Hepatocyte (in vitro differentiated cells): ENCODE measurements around the gene NCLN.
"Not testable (repeated sequence)": the region's sequence is repeated elsewhere in the genome, so short reads cannot be mapped to it uniquely, and the experiment has no call there.

ENCODE experiments used
- EZH2 ChIP-seq: fragments of 200-600 bp; sonication (generic); IDR thresholded peaks from 2 replicates; pipeline ENCODE4 v1.6.1; 2016; ENCODE audit warnings: antibody characterized with exemption, mild to moderate bottlenecking, borderline replicate concordance
- EZH2phosphoT487 ChIP-seq: fragments of 200-600 bp; sonication (generic); IDR thresholded peaks from one replicate; pipeline ENCODE4 v1.6.1; 2018; ENCODE audit warnings: antibody characterized with exemption, mild to moderate bottlenecking, low read depth, moderate library complexity; ENCODE audit not compliant: unreplicated experiment, severe bottlenecking
- TF ChIP-seq, protein P1 (sequence below): fragments of 200-600 bp; sonication (generic); IDR thresholded peaks from 2 replicates; pipeline ENCODE4 v1.5.1; 2016; ENCODE audit warnings: antibody characterized with exemption, mild to moderate bottlenecking; ENCODE audit not compliant: poor library complexity

DNA sequence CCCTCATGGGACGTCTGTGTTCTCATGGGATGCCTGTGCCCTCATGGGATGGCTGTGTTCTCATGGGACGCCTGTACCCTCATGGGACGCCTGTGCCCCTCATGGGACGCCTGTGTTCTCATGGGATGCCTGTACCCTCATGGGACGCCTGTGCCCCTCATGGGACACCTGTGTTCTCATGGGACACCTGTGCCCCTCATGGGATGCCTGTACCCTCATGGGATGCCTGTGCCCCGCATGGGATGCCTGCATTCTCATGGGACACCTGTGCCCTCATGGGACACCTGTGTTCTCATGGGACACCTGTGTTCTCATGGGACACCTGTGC lies 13.1 kb upstream of the NCLN start:
- TF ChIP-seq, protein P1, sequence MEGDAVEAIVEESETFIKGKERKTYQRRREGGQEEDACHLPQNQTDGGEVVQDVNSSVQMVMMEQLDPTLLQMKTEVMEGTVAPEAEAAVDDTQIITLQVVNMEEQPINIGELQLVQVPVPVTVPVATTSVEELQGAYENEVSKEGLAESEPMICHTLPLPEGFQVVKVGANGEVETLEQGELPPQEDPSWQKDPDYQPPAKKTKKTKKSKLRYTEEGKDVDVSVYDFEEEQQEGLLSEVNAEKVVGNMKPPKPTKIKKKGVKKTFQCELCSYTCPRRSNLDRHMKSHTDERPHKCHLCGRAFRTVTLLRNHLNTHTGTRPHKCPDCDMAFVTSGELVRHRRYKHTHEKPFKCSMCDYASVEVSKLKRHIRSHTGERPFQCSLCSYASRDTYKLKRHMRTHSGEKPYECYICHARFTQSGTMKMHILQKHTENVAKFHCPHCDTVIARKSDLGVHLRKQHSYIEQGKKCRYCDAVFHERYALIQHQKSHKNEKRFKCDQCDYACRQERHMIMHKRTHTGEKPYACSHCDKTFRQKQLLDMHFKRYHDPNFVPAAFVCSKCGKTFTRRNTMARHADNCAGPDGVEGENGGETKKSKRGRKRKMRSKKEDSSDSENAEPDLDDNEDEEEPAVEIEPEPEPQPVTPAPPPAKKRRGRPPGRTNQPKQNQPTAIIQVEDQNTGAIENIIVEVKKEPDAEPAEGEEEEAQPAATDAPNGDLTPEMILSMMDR: not testable (repeated sequence)
- not testable (repeated sequence) for TF ChIP-seq EZH2, EZH2phosphoT487
